HG02642 (cell line): ENCODE data around the gene PAX7.

Experiments
- ATAC-seq: cut with Tn5 transposase; IDR thresholded peaks from one replicate; pipeline ENCODE4 v1.9.1; 2021; ENCODE audit warnings: mild to moderate bottlenecking; ENCODE audit not compliant: unreplicated experiment, poor library complexity

The PAX7 gene

GRCh38 chr1:18657506-18658201 lies 27.0 kb downstream of the PAX7 start:
- ATAC-seq: no peak

- no peak for ATAC-seq
Measured at GRCh38 chr1:18658831-18659230, 28.2 kb downstream of the PAX7 start.

DNA sequence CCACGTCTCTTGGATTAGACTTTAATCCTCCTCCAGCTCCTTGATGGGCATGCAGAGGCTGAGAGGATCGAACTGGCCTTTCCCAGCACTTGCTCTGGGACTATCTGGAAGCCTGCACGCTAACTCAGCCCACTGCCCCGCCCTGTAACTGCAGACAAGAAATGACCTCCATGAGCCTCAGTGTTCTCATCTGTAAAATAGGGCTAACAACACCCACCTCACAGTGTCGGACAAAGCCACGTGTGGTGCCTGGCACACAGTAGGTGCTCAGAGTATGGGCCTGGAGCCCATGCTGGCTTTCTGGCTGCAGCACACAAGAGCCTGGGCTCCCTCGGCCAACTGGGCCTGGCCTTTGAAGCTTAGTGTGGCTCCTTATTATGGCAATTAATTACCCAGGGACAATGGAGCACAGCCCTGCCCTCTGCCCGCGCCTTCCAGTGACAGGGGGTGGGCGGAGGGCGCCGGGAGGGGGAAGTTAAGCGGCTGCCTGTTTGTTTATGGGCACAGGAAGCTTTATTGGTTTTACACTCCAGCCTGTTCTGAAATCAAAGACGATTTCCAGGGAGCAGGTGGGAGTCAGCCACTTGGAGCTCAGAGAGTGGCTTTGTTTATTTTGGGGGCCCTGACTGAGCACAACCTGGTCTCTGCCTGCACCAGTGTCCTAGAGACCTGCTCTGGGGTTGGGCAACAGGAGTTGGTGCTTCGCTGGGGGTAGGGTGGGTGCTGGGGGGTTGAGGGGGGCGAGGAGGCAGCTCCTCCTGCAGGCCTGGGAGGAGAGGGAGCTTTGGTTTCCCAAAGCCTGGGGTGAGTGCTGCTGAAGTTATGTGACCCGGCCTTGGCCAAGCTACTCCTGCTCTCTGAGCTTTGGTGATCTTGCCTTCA lies 31.0 kb downstream of the PAX7 start:
- no peak for ATAC-seq

DNA sequence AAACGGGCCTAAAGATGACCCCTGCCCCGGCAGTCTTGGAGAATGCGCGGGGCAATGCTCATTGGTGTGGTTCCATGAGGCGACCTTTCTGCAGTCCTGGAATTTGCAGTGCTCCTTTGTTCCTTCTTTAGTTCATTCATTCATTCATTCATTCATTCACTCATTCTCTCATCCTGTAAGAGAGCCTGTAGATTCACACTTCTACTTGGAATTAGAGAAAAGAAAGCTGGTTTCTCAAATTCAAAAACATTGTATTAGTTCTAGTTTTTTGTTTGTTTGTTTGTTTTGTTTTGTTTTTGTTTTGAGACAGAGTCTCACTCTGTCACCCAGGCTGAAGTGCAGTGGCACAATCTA lies 31.6 kb downstream of the PAX7 start:
- no peak for ATAC-seq

- ATAC-seq: no peak
Measured at GRCh38 chr1:18666317-18666920, 35.8 kb downstream of the PAX7 start.

DNA sequence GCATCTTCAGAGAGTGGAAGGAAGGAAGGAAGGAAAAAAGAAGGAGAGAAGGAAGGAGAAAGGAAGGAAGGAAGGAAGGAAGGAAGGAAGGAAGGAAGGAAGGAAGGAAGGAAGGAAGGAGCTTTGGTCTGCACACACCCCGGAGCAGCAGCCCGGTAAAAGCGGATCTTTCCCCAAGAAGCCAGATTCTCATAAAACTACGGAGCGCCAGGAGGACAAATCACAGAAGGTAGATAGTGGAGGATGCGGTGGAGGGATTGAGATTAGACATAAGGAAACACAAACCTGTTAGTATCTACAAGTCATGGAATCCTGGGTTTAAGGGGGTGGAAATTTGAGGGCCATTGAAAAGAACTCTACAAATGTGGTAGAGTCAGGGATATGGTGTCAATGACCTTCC lies 36.7 kb downstream of the PAX7 start:
- ATAC-seq: no peak

DNA sequence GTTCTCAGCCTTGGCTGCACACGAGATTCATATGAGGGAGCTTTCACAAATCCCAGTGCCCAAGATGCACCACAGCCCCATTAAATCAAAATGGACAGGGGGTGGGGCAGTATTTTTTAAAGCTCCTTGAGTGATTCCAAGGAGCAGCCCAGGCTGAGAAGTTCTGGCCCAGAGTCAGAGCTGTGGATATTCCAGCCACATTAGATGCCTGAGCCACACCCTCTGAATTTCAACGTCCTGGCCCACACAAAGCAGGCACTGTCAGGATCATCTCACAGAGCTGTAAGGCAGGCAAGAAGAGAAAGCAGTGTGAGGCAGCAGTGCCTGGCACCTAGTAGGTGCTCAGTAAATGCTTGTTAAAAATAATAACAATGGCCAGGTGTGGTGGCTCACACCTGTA lies 37.4 kb downstream of the PAX7 start:
- no peak for ATAC-seq

GRCh38 chr1:18668750-18669404 lies 38.2 kb downstream of the PAX7 start:
- no peak for ATAC-seq

- ATAC-seq: no peak
Measured at GRCh38 chr1:18670121-18670867, 39.6 kb downstream of the PAX7 start.

DNA sequence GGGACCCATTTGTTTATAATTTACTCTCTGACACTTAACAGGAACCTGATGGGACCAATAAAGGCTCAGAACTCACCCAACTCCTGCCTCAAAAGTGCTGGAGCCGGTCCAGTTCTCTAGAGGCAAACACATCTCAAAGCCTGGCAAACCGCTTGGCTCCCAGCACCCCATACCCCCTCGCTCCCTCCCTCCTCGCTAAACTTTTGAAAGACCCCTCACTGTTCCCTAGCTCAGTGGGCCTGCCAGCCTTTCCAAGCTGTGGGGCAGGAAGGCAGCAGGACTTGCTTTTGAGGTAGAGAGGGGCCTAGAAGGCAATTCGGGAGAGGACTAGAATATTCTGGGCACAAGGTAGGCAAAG lies 40.2 kb downstream of the PAX7 start:
- ATAC-seq: no peak

GRCh38 chr1:18673976-18674375 lies 43.3 kb downstream of the PAX7 start:
- no peak for ATAC-seq

DNA sequence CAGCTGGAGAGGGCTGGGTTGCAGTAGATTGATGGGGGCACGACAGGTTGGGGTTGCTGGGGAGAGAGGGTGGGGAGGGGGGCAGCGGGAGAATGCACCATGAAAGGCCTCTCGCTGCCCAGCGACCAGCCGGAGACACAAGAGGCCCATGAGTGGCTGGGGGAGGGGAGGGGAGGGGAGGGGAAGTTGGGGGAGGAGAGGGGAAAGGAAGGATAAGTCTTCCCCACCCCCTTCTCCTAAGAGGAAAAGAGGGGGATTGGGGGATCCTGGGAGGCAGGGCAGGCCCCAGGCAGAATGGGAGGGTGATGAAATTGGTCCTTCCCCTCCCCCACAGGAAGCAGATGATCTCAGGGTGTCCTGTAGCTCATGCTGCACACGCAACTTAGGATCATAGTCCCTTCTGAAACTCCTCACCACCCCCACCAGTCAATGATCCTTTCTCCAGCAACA lies 45.7 kb downstream of the PAX7 start:
- no peak for ATAC-seq

DNA sequence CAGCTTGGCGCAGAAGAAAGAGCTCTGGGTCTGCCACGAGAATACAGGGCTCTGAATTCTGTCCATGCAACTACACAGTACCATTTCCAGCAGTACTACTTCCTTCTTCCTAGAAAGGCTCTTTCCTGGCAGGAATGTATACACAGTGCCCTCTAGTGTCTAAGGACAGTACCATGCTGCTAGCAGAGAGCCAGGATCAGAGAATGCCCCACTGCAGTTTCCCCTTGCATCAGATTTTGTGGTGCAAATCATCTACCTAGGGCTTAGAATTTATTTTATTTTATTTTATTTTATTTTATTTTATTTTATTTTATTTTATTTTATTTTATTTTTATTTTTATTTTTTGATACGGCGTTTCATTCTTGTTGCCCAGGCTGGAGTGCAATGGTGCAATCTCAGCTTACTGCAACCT lies 50.8 kb downstream of the PAX7 start:
- ATAC-seq: no peak

- no peak for ATAC-seq
Measured at GRCh38 chr1:18682375-18682774, 51.7 kb downstream of the PAX7 start.

GRCh38 chr1:18684303-18684702 lies 53.7 kb downstream of the PAX7 start:
- no peak for ATAC-seq

GRCh38 chr1:18686540-18686939 lies 55.9 kb downstream of the PAX7 start:
- ATAC-seq: no peak

- ATAC-seq: no peak
Measured at GRCh38 chr1:18687273-18687672, 56.6 kb downstream of the PAX7 start.

DNA sequence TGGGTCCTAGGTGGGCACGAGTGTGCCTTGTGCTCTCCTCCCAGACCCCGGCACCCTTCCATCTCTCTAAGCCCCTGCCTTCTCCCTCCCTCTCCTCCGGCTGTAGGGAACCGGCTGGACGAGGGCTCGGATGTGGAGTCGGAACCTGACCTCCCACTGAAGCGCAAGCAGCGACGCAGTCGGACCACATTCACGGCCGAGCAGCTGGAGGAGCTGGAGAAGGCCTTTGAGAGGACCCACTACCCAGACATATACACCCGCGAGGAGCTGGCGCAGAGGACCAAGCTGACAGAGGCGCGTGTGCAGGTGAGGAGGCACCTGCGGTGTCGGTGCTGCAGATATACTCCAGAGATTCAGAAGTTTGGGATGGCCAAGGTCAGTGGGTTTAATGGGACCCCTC lies 61.0 kb downstream of the PAX7 start:
- no peak for ATAC-seq

DNA sequence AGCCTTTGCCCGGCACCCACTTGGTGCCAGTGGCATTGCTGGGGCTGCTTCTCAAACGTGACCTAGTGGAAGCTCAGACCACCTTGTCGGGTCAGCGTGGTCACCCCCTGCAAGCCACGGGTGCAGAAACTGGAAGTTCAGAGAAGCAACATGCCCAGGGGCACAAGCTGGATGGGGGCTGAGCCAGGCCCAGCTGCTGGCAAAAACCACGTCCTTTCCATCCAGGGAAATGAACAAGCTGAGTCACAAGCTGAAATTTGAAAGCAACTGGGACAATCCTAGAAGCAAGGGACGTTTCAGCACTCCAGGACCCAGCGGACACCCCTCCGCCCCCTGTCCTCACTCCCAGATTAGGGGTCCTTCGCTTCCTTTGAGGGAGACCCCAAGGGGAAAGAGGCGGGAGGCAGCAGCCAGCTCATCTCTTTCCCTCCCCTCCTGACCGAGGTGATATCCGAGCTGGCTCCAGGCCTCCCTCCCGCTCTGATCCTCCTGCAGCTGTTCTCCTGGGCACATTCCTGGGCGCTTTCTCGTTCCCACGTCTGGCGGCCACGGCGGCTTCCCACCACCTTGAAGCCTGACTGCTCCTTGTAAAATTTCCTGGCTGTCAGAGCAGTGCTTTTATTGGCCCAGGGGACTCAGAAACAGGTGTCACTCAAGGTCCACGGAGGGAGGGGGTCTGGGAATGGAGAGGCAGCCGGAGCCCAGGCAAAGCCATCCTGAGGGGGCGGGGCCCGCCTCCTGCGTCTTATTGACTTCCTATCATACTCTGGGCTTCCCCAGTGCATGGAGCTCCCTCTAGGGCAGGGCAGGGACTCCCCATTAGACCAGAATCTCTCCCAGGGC lies 62.8 kb downstream of the PAX7 start:
- ATAC-seq: no peak
